Mesendoderm (in vitro differentiated cells): ENCODE results near the gene GABRA4.

Source experiments
- DNase-seq: peaks from one replicate; pipeline ENCODE4 v3.0.0; 2013
- H2AK5ac ChIP-seq: 2 replicates; pipeline ENCODE4 v1.6.1; 2013; ENCODE audit warnings: low read length, inconsistent platforms
- H2BK120ac ChIP-seq: 2 replicates; pipeline ENCODE4 v1.6.1; 2013; ENCODE audit warnings: low read depth, mild to moderate bottlenecking, low read length, moderate library complexity, mixed read lengths
- H2BK15ac ChIP-seq: replicated peaks from 2 replicates; pipeline ENCODE4 v1.6.1; 2013; ENCODE audit warnings: low read depth, mild to moderate bottlenecking, moderate library complexity
- H2BK5ac ChIP-seq: 2 replicates; pipeline ENCODE4 v1.6.1; 2013; ENCODE audit warnings: low read length, inconsistent platforms
- H3K18ac ChIP-seq: 2 replicates; pipeline ENCODE4 v1.6.1; 2013; ENCODE audit warnings: mild to moderate bottlenecking, low read length, mixed read lengths
- H3K23ac ChIP-seq: one replicate; pipeline ENCODE4 v1.6.1; 2013; ENCODE audit warnings: low read length
- H3K27ac ChIP-seq: 2 replicates; pipeline ENCODE4 v1.5.1; 2013; ENCODE audit warnings: low read depth, mild to moderate bottlenecking, inconsistent platforms, low read length, moderate library complexity
- H3K27me3 ChIP-seq: 2 replicates; pipeline ENCODE4 v1.6.1; 2013; ENCODE audit warnings: low read length, control low read depth, mild to moderate bottlenecking, inconsistent platforms; ENCODE audit not compliant: insufficient read depth, poor library complexity
- H3K36me3 ChIP-seq: 2 replicates; pipeline ENCODE4 v1.6.1; 2013; ENCODE audit warnings: low read length, inconsistent platforms; ENCODE audit not compliant: control insufficient read depth, insufficient read depth
- H3K4ac ChIP-seq: one replicate; pipeline ENCODE4 v1.6.1; 2013; ENCODE audit warnings: low read depth, mild to moderate bottlenecking, low read length, moderate library complexity
- H3K4me1 ChIP-seq: 2 replicates; pipeline ENCODE4 v1.6.1; 2013; ENCODE audit warnings: low read depth, low read length, inconsistent platforms; ENCODE audit not compliant: control insufficient read depth
- H3K4me2 ChIP-seq: 2 replicates; pipeline ENCODE4 v1.6.1; 2013; ENCODE audit warnings: low read length
- H3K4me3 ChIP-seq: 2 replicates; pipeline ENCODE4 v1.5.1; 2013; ENCODE audit warnings: mild to moderate bottlenecking, low read length
- H3K56ac ChIP-seq: one replicate; pipeline ENCODE4 v1.6.1; 2013; ENCODE audit warnings: low read length
- H3K79me1 ChIP-seq: 2 replicates; pipeline ENCODE4 v1.6.1; 2013; ENCODE audit warnings: low read length, inconsistent platforms
- H3K79me2 ChIP-seq: 2 replicates; pipeline ENCODE4 v1.6.1; 2013; ENCODE audit warnings: mild to moderate bottlenecking, low read length; ENCODE audit not compliant: control insufficient read depth, insufficient read depth
- H3K9ac ChIP-seq: 2 replicates; pipeline ENCODE4 v1.6.1; 2013; ENCODE audit warnings: low read length, inconsistent platforms
- H4K5ac ChIP-seq: one replicate; pipeline ENCODE4 v1.6.1; 2013; ENCODE audit warnings: low read length
- H4K8ac ChIP-seq: one replicate; pipeline ENCODE4 v1.6.1; 2013; ENCODE audit warnings: low read depth, mild to moderate bottlenecking, control low read depth, low read length, moderate library complexity
- WGBS: extraction: QIAGEN DNeasy Blood & Tissue Kit; methylation state at CpG from one replicate; pipeline ENCODE4 v1.1.7; 2013; ENCODE audit warnings: low lambda C conversion rate, missing lambda C conversion rate; ENCODE audit not compliant: insufficient coverage; ENCODE audit errors: extremely low coverage; 5-methylcytosine and 5-hydroxymethylcytosine counted together

GABRA4 gene

DNA sequence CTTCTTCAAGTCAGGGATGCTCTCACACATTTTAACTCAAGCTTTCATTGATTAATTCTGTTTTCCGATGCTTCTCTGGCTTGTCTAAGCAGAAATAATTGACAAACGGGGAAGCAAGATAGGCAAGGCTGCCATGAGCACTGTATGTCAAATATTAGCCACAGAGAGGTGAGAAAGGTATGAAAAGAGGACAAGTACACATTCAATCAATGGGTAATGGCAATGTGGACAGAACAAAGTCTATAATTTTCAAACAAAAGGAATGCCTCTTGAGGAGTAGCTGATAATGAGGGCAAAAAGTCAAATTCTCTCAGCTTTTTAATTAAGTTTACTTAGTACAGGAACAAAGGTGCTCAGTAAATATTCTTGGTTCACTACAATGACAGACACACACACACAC lies 104.0 kb downstream of the GABRA4 start:
- H3K4me2 ChIP-seq, result no peak overlapping the region
- no CpG with 5 or more reads among the region's 2 CpGs for WGBS
- no peak overlapping the region for H3K18ac ChIP-seq
- no peak overlapping the region for H2AK5ac ChIP-seq
- no peak overlapping the region for H2BK15ac ChIP-seq
- no peak overlapping the region for H3K27ac ChIP-seq
- H2BK120ac ChIP-seq, result no peak overlapping the region
- no peak overlapping the region for H3K23ac ChIP-seq
- H4K5ac ChIP-seq, result no peak overlapping the region
- no peak overlapping the region for H3K9ac ChIP-seq
- H3K27me3 ChIP-seq, result no peaks in the 10 kb centered on the region
- no peaks in the 10 kb centered on the region for H3K79me1 ChIP-seq
- H3K4me3 ChIP-seq, result no peak overlapping the region
- no peak overlapping the region for H3K4ac ChIP-seq
- H3K79me2 ChIP-seq, result no peaks in the 10 kb centered on the region
- H2BK5ac ChIP-seq, result no peak overlapping the region
- no peak overlapping the region for H3K56ac ChIP-seq
- H4K8ac ChIP-seq, result no peak overlapping the region
- no peak for DNase-seq
- H3K4me1 ChIP-seq, result no peaks in the 10 kb centered on the region
- no peaks in the 10 kb centered on the region for H3K36me3 ChIP-seq

DNA sequence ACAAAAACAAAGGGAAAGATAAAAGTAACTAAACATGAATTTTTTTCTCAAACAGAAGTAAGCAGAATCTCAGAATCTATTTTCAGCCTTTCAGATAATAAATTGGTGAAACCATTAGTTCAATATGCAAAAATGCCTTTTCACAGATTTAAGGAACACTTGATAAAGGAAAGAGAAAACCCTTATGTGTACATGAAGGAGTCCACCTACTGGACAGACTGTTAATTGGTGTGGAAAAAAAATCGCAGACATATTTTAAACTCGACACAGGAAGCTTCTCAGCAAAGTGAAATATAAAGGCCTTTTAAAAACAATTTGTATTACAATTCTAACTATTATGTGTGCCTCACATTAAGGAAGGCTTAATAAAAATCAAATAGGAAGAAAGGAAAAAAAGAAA lies 106.7 kb downstream of the GABRA4 start:
- H2BK120ac ChIP-seq, result no peak overlapping the region
- H3K4me1 ChIP-seq, result no peaks in the 10 kb centered on the region
- DNase-seq, result no peak
- no peak overlapping the region for H3K18ac ChIP-seq
- no peaks in the 10 kb centered on the region for H3K27me3 ChIP-seq
- no peaks in the 10 kb centered on the region for H3K79me1 ChIP-seq
- H3K27ac ChIP-seq, result no peak overlapping the region
- H3K23ac ChIP-seq, result no peak overlapping the region
- no peak overlapping the region for H3K4ac ChIP-seq
- H3K9ac ChIP-seq, result no peak overlapping the region
- no peak overlapping the region for H3K4me2 ChIP-seq
- H3K36me3 ChIP-seq, result no peaks in the 10 kb centered on the region
- no peaks in the 10 kb centered on the region for H3K79me2 ChIP-seq
- no peak overlapping the region for H3K56ac ChIP-seq
- no peak overlapping the region for H4K5ac ChIP-seq
- H4K8ac ChIP-seq, result no peak overlapping the region
- H3K4me3 ChIP-seq, result no peak overlapping the region
- no peak overlapping the region for H2AK5ac ChIP-seq
- H2BK15ac ChIP-seq, result no peak overlapping the region
- WGBS, result no CpG with 5 or more reads among the region's 2 CpGs
- H2BK5ac ChIP-seq, result no peak overlapping the region

DNA sequence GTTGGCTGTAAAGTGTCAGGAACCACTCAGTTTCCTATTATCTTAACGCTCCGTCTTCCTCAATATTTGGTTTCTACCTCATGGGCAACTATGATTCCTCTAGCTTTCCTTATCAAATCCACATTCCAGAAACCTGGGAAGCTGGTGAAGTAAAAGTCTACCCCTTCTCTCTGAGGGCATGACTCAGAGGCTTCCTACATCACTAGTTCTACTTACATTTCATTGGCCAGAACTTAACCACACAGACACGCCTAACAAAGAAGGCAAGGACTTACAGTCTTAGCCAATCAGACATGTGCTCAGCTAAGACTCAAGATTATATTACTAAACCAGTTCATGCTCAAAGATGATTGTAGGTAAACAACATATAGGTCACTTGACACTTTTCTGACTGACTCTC lies 114.7 kb downstream of the GABRA4 start:
- Histone ChIP-seq H3K79me1 (no peaks in the 10 kb centered on the region), H3K56ac (no peak overlapping the region), H2BK120ac (no peak overlapping the region), H3K79me2 (no peaks in the 10 kb centered on the region), H3K27ac (no peak overlapping the region), H4K5ac (no peak overlapping the region), H3K4ac (no peak overlapping the region), H3K4me1 (no peaks in the 10 kb centered on the region), H2BK15ac (no peak overlapping the region), H3K4me2 (no peak overlapping the region), H3K4me3 (no peak overlapping the region), H4K8ac (no peak overlapping the region), H3K23ac (no peak overlapping the region), H3K36me3 (no peaks in the 10 kb centered on the region), H3K18ac (no peak overlapping the region), H2BK5ac (no peak overlapping the region), H3K27me3 (no peaks in the 10 kb centered on the region), H2AK5ac (no peak overlapping the region), H3K9ac (no peak overlapping the region)
- peak; percentile 12 for DNase-seq
- WGBS, result no CpG with 5 or more reads among the region's 3 CpGs

DNA sequence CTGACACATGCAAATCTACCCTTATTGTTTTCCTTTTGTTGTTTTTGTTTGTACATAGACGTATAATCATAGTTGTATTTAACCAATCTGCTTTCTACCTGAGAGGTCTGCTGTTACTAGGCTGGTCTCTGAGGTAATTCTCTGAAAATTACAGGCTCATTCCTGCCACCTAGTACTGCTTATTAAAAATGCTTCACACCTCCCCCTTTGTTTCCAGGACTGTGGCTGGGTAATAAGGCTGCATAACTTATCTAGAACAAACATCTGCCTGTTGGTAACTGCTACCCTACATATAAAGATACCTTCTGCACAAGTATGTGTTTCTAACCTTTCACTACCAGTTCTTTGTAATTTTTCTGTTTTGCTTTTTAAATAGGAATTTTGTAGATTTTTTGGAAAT lies 118.6 kb downstream of the GABRA4 start:
- H2BK120ac ChIP-seq, result no peak overlapping the region
- no peak for DNase-seq
- H4K8ac ChIP-seq, result no peak overlapping the region
- no peak overlapping the region for H3K4ac ChIP-seq
- H3K56ac ChIP-seq, result no peak overlapping the region
- H3K18ac ChIP-seq, result no peak overlapping the region
- H3K27ac ChIP-seq, result no peak overlapping the region
- H2BK15ac ChIP-seq, result no peak overlapping the region
- no peak overlapping the region for H3K4me3 ChIP-seq
- no peaks in the 10 kb centered on the region for H3K79me1 ChIP-seq
- no peak overlapping the region for H2AK5ac ChIP-seq
- H3K9ac ChIP-seq, result no peak overlapping the region
- no CpG with 5 or more reads among the region's 1 CpG for WGBS
- no peak overlapping the region for H3K23ac ChIP-seq
- H3K4me1 ChIP-seq, result no peaks in the 10 kb centered on the region
- H4K5ac ChIP-seq, result no peak overlapping the region
- H3K4me2 ChIP-seq, result no peak overlapping the region
- H3K36me3 ChIP-seq, result no peaks in the 10 kb centered on the region
- H3K27me3 ChIP-seq, result no peaks in the 10 kb centered on the region
- H2BK5ac ChIP-seq, result no peak overlapping the region
- no peaks in the 10 kb centered on the region for H3K79me2 ChIP-seq

DNA sequence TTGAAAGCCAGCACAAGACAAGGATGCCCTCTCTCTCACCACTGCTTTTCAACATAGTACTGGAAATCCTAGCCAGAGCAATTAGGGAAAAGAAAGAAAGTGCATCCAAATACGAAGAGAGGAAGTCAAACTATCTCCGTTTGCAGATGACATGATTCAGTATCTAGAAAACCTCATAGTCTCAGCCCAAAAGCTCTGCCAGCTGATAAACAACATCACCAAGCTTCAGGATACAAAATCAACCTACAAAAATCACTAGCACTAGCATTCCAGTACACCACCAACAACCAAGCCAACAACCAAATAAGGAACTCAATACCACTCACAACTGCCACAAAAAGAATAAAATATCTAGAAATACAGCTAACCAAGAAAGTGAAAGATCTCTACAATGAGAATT lies 123.0 kb downstream of the GABRA4 start:
- Histone ChIP-seq H2AK5ac (no peak overlapping the region), H3K4me1 (no peaks in the 10 kb centered on the region), H3K79me1 (no peaks in the 10 kb centered on the region), H2BK5ac (no peak overlapping the region), H3K4ac (no peak overlapping the region), H3K4me2 (no peak overlapping the region), H4K5ac (no peak overlapping the region), H3K4me3 (no peak overlapping the region), H3K27ac (no peak overlapping the region), H3K23ac (no peak overlapping the region), H3K9ac (no peak overlapping the region), H3K18ac (no peak overlapping the region), H3K79me2 (no peaks in the 10 kb centered on the region), H2BK15ac (no peak overlapping the region), H3K27me3 (no peaks in the 10 kb centered on the region), H4K8ac (no peak overlapping the region), H2BK120ac (no peak overlapping the region), H3K56ac (no peak overlapping the region), H3K36me3 (no peaks in the 10 kb centered on the region)
- WGBS, result no CpG with 5 or more reads among the region's 2 CpGs
- no peak for DNase-seq
